Measurements from ENCODE around the gene SOAT2.
"Not testable (repeated sequence)": the region's sequence is repeated elsewhere in the genome, so short reads cannot be mapped to it uniquely, and the experiment has no call there.

SOAT2 gene

DNA sequence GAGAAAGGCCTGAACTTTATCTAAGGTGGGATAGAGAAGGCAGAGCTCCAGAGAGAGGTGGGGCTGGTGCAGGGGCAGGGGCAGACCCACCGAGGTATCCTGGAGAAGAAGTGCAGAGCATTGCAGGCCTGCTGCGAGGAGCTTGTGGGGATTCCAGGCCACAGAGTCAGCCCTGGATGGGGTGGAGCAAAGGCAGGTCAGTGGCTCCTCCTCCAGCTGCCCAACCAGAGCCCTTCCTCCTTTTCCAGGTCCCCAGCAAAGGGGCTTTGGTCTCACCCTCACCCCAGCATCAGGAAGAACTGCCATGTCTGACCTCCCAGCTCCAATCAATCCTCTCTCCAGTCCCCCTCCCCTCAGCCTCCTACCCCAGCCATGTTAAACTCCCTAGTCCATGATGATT, 57.4 kb downstream of the SOAT2 start:
- peaks cover 3% of the 10 kb centered on the region for H3K36me3 Mint-ChIP-seq (ENCODE audit: low read depth)
- H3K27me3 Mint-ChIP-seq (ENCODE audit: low read depth): no peaks in the 10 kb centered on the region
- H3K27ac Mint-ChIP-seq: no peak overlapping the region
- H3K4me1 Mint-ChIP-seq (ENCODE audit: low read depth): peaks cover 10% of the 10 kb centered on the region
- H3K4me3 Mint-ChIP-seq: no peak overlapping the region
- H3K9me3 Mint-ChIP-seq: no peaks in the 10 kb centered on the region

DNA sequence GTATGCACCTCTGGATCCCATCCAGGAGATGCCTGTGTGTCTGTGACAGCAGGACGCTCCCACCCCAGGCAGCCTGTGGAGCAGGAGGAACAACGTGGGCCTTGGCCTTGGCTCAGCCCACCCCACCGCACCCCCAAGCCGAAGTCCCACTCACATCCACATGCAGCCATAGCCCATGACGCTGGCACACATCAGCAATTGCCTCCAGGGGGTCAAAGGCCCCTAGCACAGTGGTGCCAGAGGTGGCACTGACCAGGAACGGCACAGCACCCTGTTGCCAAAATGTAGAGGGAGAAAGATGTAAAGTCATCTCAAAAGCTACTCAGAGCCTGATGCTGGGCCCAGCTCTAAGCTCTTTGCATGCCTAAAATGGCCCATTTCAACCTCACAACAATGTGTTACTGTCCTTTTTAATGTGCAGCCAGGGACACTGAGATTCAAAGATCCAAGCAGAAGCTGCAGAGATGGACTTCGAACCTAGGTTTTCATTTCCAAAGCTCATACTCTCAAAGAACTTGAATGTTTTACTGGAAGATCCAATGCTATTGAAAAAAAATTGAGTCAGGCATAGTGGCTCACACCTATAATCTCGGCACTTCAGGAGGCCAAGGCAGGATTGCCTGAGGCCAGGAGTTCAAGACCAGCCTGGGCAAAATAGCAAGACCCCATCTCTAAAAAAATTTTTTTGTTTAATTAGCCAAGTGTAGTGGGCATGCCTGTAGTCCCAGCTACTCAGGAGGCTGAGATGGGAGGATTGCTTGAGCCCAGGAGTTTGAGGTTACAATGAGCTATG, 58.0 kb downstream of the SOAT2 start:
- Mint-ChIP-seq H3K27me3 (ENCODE audit: low read depth) (no peaks in the 10 kb centered on the region), H3K9me3 (no peaks in the 10 kb centered on the region), H3K27ac (no peak overlapping the region), H3K36me3 (ENCODE audit: low read depth) (peaks cover 3% of the 10 kb centered on the region), H3K4me3 (no peak overlapping the region), H3K4me1 (ENCODE audit: low read depth) (peaks cover 10% of the 10 kb centered on the region)

DNA sequence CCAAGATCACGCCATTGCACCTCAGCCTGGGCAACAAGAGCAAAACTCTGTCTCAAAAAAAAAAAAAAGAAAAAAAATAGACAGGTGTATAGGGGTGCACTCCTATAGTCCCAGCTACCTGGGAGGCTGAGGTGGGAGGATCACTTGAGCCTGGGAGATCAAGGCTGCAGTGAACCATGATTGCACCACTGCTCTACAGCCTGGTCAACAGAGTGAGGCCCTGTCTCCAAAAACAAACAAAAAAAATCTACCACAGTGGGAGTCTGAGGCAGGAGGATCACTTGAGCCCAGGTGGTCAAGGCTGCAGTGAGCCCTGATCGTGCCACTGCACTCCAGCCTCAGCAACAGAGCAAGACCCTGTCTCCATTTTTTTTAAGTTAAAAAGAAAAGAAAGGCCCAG, 59.7 kb downstream of the SOAT2 start:
- H3K27me3 Mint-ChIP-seq (ENCODE audit: low read depth); H3K27ac Mint-ChIP-seq; H3K4me3 Mint-ChIP-seq; H3K36me3 Mint-ChIP-seq (ENCODE audit: low read depth); H3K9me3 Mint-ChIP-seq: not testable (repeated sequence)
- peaks cover 10% of the 10 kb centered on the region for H3K4me1 Mint-ChIP-seq (ENCODE audit: low read depth)

DNA sequence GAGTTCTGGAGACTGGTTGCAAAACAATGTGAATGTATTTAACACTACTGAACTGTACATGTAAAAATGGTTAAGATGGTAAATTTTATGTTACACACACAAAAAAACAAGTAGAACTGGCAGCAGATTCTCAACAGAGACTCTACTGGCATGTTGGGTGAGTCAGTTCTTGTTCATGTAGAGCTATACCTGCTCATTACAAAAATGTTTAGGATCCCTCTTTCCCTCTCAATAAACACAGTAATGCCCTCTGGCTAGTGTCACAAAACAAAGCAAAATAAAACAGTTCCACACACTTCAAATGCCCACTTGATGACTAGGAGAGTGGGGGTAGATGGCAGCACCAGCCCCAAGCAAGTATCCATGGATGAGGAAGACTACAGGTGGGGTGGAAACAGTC, 63.6 kb downstream of the SOAT2 start:
- Mint-ChIP-seq H3K36me3 (ENCODE audit: low read depth) (peaks cover 5% of the 10 kb centered on the region), H3K4me1 (ENCODE audit: low read depth) (no peaks in the 10 kb centered on the region), H3K4me3 (no peak overlapping the region), H3K27ac (no peak overlapping the region), H3K9me3 (no peaks in the 10 kb centered on the region), H3K27me3 (ENCODE audit: low read depth) (no peaks in the 10 kb centered on the region)

DNA sequence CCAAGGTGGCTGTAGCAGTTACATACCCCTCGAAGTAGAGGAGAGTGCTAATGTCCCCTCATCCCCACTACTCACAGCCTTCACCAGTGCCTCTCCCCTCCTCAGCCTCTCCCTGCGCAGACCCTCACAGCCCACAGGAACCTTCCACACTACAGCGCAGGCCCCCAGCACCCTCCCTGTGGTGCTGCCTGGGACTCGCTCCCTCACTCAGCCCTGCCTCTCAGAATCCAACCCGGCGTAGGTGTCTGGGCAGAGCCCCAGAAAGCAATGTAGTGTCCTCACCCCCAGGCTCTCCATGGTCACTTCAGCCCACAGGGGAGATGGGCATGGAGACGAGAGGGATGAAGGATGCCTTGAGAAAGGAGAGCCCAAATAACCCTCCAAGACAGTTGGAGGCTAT, 66.4 kb downstream of the SOAT2 start:
- Mint-ChIP-seq H3K27me3 (ENCODE audit: low read depth) (no peaks in the 10 kb centered on the region), H3K27ac (no peak overlapping the region), H3K36me3 (ENCODE audit: low read depth) (peaks cover 5% of the 10 kb centered on the region), H3K4me3 (no peak overlapping the region), H3K9me3 (no peaks in the 10 kb centered on the region), H3K4me1 (ENCODE audit: low read depth) (no peaks in the 10 kb centered on the region)

DNA sequence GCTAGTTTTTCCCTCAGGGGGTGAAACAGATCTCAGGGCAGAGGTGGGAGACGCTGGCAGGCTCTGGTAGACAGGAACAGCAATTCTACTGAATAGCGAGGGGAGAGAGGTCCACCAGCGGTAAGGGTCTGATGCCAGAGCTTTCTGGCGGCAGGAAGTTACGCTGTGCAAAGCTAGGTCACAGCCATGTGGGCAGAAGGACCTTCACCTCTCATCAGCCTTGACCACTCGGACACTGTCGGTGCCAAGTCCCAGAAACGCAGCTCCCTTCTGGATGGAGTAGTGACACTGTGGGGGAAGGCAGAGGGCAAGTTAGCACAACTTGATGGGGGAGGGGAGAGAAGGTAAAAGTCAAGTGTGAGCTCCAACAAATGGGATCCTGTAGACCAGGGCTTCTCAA, 66.9 kb downstream of the SOAT2 start:
- Mint-ChIP-seq H3K4me3 (no peak overlapping the region), H3K36me3 (ENCODE audit: low read depth) (peaks cover 5% of the 10 kb centered on the region), H3K27me3 (ENCODE audit: low read depth) (no peaks in the 10 kb centered on the region)

DNA sequence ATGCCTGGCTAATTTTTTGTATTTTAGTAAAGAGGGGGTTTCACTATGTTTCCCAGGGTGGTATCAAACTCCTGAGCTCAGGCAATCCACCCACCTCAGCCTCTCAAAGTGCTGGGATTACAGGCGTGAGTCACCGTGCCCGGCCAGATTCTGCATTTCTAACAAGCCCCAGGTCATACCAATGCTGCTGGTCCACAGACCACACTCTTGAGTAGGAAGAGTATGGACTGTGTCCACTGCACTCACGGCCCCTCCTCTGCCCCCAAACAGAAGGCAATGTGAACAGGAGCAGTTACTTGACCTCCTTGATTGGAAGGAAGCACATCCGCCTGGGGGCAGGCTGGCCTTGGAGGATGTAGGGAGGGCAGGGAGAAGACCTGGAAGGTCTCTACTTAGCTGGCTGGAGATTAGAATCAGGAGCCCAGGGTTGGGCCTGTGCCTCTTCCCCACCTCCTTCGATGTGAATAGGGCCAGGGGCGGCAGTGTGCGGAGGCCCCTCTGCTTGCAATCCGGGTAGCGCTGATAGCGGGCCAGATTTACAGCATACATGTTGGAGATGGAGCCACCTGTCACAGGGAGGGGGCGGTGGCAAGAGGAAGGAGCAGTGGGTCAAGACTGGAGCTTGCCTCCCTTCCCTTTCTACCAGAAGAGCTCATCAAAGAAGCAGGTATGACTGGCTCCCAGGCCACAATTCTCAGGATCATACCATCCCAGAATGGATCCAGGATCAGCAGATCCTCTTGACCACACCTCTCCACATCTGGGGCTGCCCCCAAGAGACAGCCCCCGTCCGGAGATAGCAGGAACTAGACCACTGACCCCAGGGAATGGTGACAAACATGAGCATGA, 67.8 kb downstream of the SOAT2 start:
- Mint-ChIP-seq H3K36me3 (ENCODE audit: low read depth) (peaks cover 5% of the 10 kb centered on the region), H3K9me3 (no peaks in the 10 kb centered on the region), H3K4me1 (ENCODE audit: low read depth) (peaks cover 4% of the 10 kb centered on the region), H3K27ac (no peak overlapping the region), H3K27me3 (ENCODE audit: low read depth) (no peaks in the 10 kb centered on the region), H3K4me3 (no peak overlapping the region)

More for the DNA sequence above, 66.9 kb downstream of the SOAT2 start:
- Mint-ChIP-seq H3K9me3 (no peaks in the 10 kb centered on the region), H3K27ac (no peak overlapping the region), H3K4me1 (ENCODE audit: low read depth) (peaks cover 4% of the 10 kb centered on the region)

DNA sequence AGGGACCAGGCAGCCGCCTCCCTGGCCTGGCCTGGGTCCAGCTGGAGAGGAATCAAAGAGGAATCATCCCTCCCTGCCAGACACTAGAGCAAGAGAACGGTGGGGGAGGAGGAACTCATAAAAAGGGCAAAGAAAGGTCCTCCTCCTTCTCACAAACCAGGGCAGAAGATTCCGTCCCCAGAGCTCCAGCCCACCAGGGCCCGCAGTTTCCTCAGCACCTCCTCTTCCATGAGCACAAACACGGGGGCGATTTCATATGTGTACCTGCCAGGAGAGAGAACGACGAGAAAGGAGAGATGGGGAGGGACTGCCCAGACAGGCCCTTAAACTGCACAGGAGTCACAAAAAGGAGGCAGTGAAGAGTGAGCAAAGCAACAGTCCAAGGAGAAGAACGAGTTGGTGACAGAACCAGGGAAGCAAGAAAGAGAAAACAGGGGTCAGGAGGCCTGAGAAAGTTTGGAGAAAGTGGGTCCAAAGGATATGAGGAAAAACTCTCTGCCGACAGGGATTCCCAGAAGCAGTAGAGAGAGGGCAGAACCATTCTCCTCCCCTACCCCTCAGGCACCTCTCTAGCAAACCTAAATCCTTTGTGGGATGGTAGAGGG, 68.5 kb downstream of the SOAT2 start:
- peaks cover 5% of the 10 kb centered on the region for H3K36me3 Mint-ChIP-seq (ENCODE audit: low read depth)
- no peak overlapping the region for H3K27ac Mint-ChIP-seq
- no peaks in the 10 kb centered on the region for H3K27me3 Mint-ChIP-seq (ENCODE audit: low read depth)
- H3K9me3 Mint-ChIP-seq: no peaks in the 10 kb centered on the region
- no peak overlapping the region for H3K4me3 Mint-ChIP-seq
- H3K4me1 Mint-ChIP-seq (ENCODE audit: low read depth): peaks cover 4% of the 10 kb centered on the region

DNA sequence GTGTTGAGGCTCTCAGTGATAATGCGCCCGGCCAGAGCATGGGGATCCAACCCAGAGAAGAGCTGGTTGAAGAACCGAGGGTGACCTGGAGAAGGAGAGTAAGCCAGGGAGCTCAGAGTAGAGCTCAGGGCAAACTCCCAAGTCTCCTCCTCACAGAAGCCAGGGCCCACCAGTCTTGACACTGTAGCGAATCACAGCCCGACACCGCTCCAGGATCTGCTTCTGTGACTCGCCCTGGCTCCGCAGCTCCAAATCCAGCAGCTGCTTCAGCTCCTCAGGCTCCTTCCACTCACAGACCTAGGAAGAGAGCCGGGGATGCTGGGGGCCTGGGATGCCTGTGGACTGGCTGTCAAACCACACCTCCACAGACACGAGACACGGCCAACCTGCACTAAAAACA, 69.1 kb downstream of the SOAT2 start:
- peaks cover 5% of the 10 kb centered on the region for H3K36me3 Mint-ChIP-seq (ENCODE audit: low read depth)
- no peak overlapping the region for H3K27ac Mint-ChIP-seq
- H3K27me3 Mint-ChIP-seq (ENCODE audit: low read depth): no peaks in the 10 kb centered on the region
- peaks cover 4% of the 10 kb centered on the region for H3K4me1 Mint-ChIP-seq (ENCODE audit: low read depth)
- H3K4me3 Mint-ChIP-seq: no peak overlapping the region
- no peaks in the 10 kb centered on the region for H3K9me3 Mint-ChIP-seq

DNA sequence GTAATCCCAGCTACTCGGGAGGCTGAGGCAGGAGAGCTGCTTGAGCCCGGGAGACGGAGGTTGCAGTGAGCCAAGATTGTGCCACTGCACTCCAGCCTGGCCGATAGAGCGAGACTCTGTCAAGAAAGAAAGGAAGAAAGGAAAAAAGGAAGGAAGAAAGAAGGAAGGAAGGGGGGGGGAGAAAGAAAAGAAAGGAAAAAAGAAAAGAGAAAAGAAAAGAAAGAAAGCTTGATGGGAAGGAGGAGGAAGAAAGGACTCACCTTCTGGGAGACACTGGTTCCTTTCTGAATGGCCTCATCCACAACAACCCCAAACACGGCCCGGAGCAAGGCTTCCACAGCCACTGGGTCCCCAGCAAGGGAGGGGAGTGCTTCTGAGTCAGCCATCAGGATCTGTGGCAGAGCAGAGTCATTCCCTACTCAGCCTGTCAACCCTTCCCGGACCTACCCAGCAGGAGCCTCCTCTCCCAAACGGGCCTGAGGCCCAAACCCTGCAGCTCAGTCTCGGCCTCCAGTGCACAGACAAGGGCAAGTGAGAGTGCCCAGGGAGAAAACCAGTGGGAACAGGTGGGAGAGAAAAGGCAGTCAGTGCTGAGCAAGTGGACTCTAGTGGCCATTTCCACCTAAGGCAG, 69.9 kb downstream of the SOAT2 start:
- Mint-ChIP-seq H3K4me3 (no peak overlapping the region), H3K9me3 (no peaks in the 10 kb centered on the region), H3K4me1 (ENCODE audit: low read depth) (peaks cover 4% of the 10 kb centered on the region), H3K36me3 (ENCODE audit: low read depth) (peaks cover 5% of the 10 kb centered on the region), H3K27me3 (ENCODE audit: low read depth) (no peaks in the 10 kb centered on the region), H3K27ac (no peak overlapping the region)

Data from T-helper 1 cell treated with Interleukin-12 subunit alpha and Interleukin-12 subunit beta and Interleukin-4 antibody, amounts not matched to agents 30 μg/mL and 1 μg/mL, for 36 hours (primary cell).